HEK293 (cell line): ENCODE data around the gene TTLL10.
A peak's percentile ranks its signal among the peaks of the same experiment; 100 is the strongest.

ENCODE experiments used
- CTCF ChIA-PET: fragments of 350-600 bp; formaldehyde crosslinking; extraction: SDS; loops from one replicate; lab custom pipeline; 2021; ENCODE audit warnings: antibody characterized with exemption; lab: Yijun Ruan, JAX
- POLR2A ChIA-PET: fragments of 300-600 bp; formaldehyde crosslinking; extraction: SDS; loops from one replicate; lab custom pipeline; 2020; ENCODE audit warnings: antibody characterized with exemption, inconsistent platforms; lab: Yijun Ruan, JAX
- H3K27ac ChIP-seq: fragments of 200-500 bp; sonication (Bioruptor generic); 2 replicates; pipeline ENCODE4 v1.5.1; 2014; ENCODE audit warnings: low read depth, low read length, control low read depth, inconsistent platforms; ENCODE audit errors: extremely low read depth
- H3K36me3 ChIP-seq, 2 experiments: fragments of 200-500 bp in 1 of 2; sonication (Bioruptor generic) in 1 of 2; 1 replicate in 1 of 2; 2 replicates in 1 of 2; pipeline ENCODE4 v1.5.1; 2014 to 2017; ENCODE audit warnings: inconsistent platforms in 2 of 2, low read length in 2 of 2; ENCODE audit not compliant: control insufficient read depth in 2 of 2, insufficient read depth in 1 of 2
- H3K4me1 ChIP-seq: fragments of 200-500 bp; sonication (Bioruptor generic); 2 replicates; pipeline ENCODE4 v1.5.1; 2014; ENCODE audit warnings: mild to moderate bottlenecking, low read length, inconsistent platforms; ENCODE audit not compliant: control insufficient read depth, insufficient read depth
- H3K4me3 ChIP-seq: 2 replicates; pipeline ENCODE4 v1.5.1; 2011; ENCODE audit warnings: low read depth, mild to moderate bottlenecking, control low read depth, low read length, moderate library complexity
- H3K9me3 ChIP-seq: fragments of 200-500 bp; sonication (Bioruptor generic); 2 replicates; pipeline ENCODE4 v1.5.1; 2014; ENCODE audit warnings: low read depth, low read length, inconsistent platforms; ENCODE audit not compliant: control insufficient read depth, insufficient read depth
- BCL11B ChIP-seq: fragments of 450-650 bp; formaldehyde crosslinking; IDR thresholded peaks from 2 replicates; pipeline ENCODE4 v1.5.1; 2016; ENCODE audit warnings: low read depth, missing biosample characterization, missing genetic modification characterization
- GLIS2 ChIP-seq: fragments of 450-650 bp; formaldehyde crosslinking; IDR thresholded peaks from 2 replicates; pipeline ENCODE4 v1.5.1; 2016; ENCODE audit warnings: missing biosample characterization, missing genetic modification characterization
- HOXD13 ChIP-seq: sonication (generic); formaldehyde crosslinking; IDR thresholded peaks from 2 replicates; pipeline ENCODE4 v1.8.0; 2022; ENCODE audit warnings: missing genetic modification reagents, borderline replicate concordance
- KLF1 ChIP-seq: fragments of 450-650 bp; formaldehyde crosslinking; IDR thresholded peaks from 2 replicates; pipeline ENCODE4 v1.5.1; 2016; ENCODE audit warnings: missing biosample characterization, missing genetic modification characterization
- ZBTB8A ChIP-seq: fragments of 450-650 bp; formaldehyde crosslinking; IDR thresholded peaks from 2 replicates; pipeline ENCODE4 v1.5.1; 2016; ENCODE audit warnings: missing biosample characterization, missing genetic modification characterization
- ZIC2 ChIP-seq: fragments of 450-650 bp; formaldehyde crosslinking; IDR thresholded peaks from 2 replicates; pipeline ENCODE4 v1.5.1; 2016; ENCODE audit warnings: missing biosample characterization, missing genetic modification characterization
- ZNF335 ChIP-seq: fragments of 450-650 bp; formaldehyde crosslinking; conservative IDR thresholded peaks from 2 replicates; pipeline ENCODE4 v1.5.1; 2016; ENCODE audit warnings: missing biosample characterization, missing genetic modification characterization
- ZNF354C ChIP-seq: fragments of 450-650 bp; formaldehyde crosslinking; IDR thresholded peaks from 2 replicates; pipeline ENCODE4 v1.5.1; 2016; ENCODE audit warnings: missing biosample characterization, missing genetic modification characterization, low read depth, borderline replicate concordance
- ZNF416 ChIP-seq: fragments of 450-650 bp; formaldehyde crosslinking; IDR thresholded peaks from 2 replicates; pipeline ENCODE4 v1.5.1; 2016; ENCODE audit warnings: missing biosample characterization, missing genetic modification characterization
- ZNF621 ChIP-seq: fragments of 450-650 bp; formaldehyde crosslinking; IDR thresholded peaks from 2 replicates; pipeline ENCODE4 v1.5.1; 2017; ENCODE audit warnings: missing biosample characterization, missing genetic modification characterization
- ZNF626 ChIP-seq: fragments of 450-650 bp; sonication (Bioruptor Pico); formaldehyde crosslinking; IDR thresholded peaks from 2 replicates; pipeline ENCODE4 v1.5.1; 2018; ENCODE audit warnings: missing biosample characterization, missing genetic modification characterization, inconsistent platforms
- TF ChIP-seq, protein P1 (sequence below): fragments of 450-650 bp; formaldehyde crosslinking; IDR thresholded peaks from 2 replicates; pipeline ENCODE4 v1.5.1; 2016; ENCODE audit warnings: missing biosample characterization, missing genetic modification characterization
- TF ChIP-seq, protein P2 (sequence below): fragments of 450-650 bp; formaldehyde crosslinking; IDR thresholded peaks from 2 replicates; pipeline ENCODE4 v1.5.1; 2016; ENCODE audit warnings: missing biosample characterization, missing genetic modification characterization
- TF ChIP-seq, protein P3 (sequence below): fragments of 450-650 bp; formaldehyde crosslinking; IDR thresholded peaks from 2 replicates; pipeline ENCODE4 v1.5.1; 2016; ENCODE audit warnings: missing biosample characterization, missing genetic modification characterization
- TF ChIP-seq, protein P4 (sequence below): fragments of 450-650 bp; IDR thresholded peaks from 2 replicates; pipeline ENCODE4 v1.5.1; 2018; ENCODE audit warnings: missing biosample characterization, mild to moderate bottlenecking, missing genetic modification characterization
- TF ChIP-seq, protein P5 (sequence below): fragments of 450-650 bp; formaldehyde crosslinking; IDR thresholded peaks from 2 replicates; pipeline ENCODE4 v1.5.1; 2016; ENCODE audit warnings: missing biosample characterization, missing genetic modification characterization, low read depth

The TTLL10 gene

DNA sequence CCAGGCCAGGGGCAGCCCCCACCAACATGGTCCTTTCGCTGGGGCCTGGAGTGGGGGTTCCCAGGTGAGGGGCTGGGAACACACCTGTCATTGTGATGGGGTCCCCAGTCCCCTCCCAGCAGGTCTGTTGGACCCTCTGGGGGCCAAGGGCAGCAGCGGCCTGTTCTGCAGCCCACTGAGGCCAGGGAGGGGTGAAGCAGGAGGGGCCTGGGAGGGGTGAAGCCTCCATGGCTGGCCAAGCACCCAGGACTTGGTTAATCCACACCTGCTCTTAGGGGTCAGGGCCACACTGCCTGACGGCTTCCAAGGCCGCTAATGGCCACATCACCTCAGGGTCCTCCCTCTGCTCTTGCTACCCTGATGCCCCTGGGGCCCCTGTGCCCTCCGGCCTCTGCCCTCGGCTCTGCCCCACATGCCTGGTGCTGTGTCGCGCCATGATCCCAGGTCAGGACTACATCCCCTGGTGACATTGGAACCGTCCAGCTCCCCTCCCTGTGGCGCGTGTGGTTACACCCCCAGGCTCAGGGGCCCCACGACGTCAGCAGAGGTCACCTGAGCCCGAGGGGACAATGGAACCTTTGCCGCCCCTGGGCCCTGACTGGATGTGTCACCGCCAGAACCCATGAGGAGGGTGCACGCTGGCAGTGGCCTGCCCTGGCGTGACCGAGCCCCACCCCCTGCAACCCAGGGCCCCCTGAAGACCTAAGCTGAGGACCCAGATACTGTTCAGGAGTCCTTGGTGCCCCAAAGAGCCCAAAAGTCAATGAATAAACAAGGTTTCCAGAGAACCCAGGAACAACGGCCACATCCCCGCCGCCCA lies 25.7 kb downstream of the TTLL10 start:
- TF ChIP-seq, protein P1, sequence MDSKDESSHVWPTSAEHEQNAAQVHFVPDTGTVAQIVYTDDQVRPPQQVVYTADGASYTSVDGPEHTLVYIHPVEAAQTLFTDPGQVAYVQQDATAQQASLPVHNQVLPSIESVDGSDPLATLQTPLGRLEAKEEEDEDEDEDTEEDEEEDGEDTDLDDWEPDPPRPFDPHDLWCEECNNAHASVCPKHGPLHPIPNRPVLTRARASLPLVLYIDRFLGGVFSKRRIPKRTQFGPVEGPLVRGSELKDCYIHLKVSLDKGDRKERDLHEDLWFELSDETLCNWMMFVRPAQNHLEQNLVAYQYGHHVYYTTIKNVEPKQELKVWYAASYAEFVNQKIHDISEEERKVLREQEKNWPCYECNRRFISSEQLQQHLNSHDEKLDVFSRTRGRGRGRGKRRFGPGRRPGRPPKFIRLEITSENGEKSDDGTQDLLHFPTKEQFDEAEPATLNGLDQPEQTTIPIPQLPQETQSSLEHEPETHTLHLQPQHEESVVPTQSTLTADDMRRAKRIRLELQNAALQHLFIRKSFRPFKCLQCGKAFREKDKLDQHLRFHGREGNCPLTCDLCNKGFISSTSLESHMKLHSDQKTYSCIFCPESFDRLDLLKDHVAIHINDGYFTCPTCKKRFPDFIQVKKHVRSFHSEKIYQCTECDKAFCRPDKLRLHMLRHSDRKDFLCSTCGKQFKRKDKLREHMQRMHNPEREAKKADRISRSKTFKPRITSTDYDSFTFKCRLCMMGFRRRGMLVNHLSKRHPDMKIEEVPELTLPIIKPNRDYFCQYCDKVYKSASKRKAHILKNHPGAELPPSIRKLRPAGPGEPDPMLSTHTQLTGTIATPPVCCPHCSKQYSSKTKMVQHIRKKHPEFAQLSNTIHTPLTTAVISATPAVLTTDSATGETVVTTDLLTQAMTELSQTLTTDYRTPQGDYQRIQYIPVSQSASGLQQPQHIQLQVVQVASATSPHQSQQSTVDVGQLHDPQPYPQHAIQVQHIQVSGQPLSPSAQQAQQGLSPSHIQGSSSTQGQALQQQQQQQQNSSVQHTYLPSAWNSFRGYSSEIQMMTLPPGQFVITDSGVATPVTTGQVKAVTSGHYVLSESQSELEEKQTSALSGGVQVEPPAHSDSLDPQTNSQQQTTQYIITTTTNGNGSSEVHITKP, result peak; percentile 80
- 0 out of 2 replicates have a peak, but pooled peaks have one; percentile 12 for TF ChIP-seq GLIS2
- no peak for TF ChIP-seq ZNF621 (tag by site-specific recombination)
- TF ChIP-seq ZBTB8A (tag by site-specific recombination), result peak; percentile 33; the same call in 1 of the 2 replicates
- TF ChIP-seq, protein P2, sequence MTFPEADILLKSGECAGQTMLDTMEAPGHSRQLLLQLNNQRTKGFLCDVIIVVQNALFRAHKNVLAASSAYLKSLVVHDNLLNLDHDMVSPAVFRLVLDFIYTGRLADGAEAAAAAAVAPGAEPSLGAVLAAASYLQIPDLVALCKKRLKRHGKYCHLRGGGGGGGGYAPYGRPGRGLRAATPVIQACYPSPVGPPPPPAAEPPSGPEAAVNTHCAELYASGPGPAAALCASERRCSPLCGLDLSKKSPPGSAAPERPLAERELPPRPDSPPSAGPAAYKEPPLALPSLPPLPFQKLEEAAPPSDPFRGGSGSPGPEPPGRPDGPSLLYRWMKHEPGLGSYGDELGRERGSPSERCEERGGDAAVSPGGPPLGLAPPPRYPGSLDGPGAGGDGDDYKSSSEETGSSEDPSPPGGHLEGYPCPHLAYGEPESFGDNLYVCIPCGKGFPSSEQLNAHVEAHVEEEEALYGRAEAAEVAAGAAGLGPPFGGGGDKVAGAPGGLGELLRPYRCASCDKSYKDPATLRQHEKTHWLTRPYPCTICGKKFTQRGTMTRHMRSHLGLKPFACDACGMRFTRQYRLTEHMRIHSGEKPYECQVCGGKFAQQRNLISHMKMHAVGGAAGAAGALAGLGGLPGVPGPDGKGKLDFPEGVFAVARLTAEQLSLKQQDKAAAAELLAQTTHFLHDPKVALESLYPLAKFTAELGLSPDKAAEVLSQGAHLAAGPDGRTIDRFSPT (tag by site-specific recombination), result peak; percentile 51; the same call in 1 of the 2 replicates
- no peak for TF ChIP-seq ZNF416
- TF ChIP-seq, protein P3, sequence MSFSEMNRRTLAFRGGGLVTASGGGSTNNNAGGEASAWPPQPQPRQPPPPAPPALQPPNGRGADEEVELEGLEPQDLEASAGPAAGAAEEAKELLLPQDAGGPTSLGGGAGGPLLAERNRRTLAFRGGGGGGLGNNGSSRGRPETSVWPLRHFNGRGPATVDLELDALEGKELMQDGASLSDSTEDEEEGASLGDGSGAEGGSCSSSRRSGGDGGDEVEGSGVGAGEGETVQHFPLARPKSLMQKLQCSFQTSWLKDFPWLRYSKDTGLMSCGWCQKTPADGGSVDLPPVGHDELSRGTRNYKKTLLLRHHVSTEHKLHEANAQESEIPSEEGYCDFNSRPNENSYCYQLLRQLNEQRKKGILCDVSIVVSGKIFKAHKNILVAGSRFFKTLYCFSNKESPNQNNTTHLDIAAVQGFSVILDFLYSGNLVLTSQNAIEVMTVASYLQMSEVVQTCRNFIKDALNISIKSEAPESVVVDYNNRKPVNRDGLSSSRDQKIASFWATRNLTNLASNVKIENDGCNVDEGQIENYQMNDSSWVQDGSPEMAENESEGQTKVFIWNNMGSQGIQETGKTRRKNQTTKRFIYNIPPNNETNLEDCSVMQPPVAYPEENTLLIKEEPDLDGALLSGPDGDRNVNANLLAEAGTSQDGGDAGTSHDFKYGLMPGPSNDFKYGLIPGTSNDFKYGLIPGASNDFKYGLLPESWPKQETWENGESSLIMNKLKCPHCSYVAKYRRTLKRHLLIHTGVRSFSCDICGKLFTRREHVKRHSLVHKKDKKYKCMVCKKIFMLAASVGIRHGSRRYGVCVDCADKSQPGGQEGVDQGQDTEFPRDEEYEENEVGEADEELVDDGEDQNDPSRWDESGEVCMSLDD, result 0 out of 2 replicates have a peak, but pooled peaks have one; percentile 19
- TF ChIP-seq, protein P4, sequence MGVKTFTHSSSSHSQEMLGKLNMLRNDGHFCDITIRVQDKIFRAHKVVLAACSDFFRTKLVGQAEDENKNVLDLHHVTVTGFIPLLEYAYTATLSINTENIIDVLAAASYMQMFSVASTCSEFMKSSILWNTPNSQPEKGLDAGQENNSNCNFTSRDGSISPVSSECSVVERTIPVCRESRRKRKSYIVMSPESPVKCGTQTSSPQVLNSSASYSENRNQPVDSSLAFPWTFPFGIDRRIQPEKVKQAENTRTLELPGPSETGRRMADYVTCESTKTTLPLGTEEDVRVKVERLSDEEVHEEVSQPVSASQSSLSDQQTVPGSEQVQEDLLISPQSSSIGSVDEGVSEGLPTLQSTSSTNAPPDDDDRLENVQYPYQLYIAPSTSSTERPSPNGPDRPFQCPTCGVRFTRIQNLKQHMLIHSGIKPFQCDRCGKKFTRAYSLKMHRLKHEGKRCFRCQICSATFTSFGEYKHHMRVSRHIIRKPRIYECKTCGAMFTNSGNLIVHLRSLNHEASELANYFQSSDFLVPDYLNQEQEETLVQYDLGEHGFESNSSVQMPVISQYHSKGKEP (tag by site-specific recombination), result no peak
- no peak for TF ChIP-seq KLF1
- no peak for TF ChIP-seq ZNF354C
- TF ChIP-seq HOXD13 (CRISPR knock-in tag), result no peak
- TF ChIP-seq BCL11B, result peak; percentile 21; the same call in 1 of the 2 replicates
- TF ChIP-seq, protein P5, sequence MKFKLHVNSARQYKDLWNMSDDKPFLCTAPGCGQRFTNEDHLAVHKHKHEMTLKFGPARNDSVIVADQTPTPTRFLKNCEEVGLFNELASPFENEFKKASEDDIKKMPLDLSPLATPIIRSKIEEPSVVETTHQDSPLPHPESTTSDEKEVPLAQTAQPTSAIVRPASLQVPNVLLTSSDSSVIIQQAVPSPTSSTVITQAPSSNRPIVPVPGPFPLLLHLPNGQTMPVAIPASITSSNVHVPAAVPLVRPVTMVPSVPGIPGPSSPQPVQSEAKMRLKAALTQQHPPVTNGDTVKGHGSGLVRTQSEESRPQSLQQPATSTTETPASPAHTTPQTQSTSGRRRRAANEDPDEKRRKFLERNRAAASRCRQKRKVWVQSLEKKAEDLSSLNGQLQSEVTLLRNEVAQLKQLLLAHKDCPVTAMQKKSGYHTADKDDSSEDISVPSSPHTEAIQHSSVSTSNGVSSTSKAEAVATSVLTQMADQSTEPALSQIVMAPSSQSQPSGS (tag by site-specific recombination), result no peak
- TF ChIP-seq ZIC2, result no peak
- TF ChIP-seq ZNF626, result no peak
- TF ChIP-seq ZNF335, result 0 out of 2 replicates have a peak, but pooled peaks have one; percentile 12
- Histone ChIP-seq H3K4me1 (no peaks in the 10 kb centered on the region), H3K4me3 (no peak overlapping the region), H3K9me3 (no peaks in the 10 kb centered on the region), H3K27ac (no peak overlapping the region), H3K36me3 (no peaks in the 10 kb centered on the region)
- ChIA-PET POLR2A (interaction anchor here (0.5 to 0.9 kb wide), 2 partner anchors 10 to 16 kb away, joined by 3 to 5 read pairs; no protein-coding TSS in a partner anchor), CTCF (no interaction called here)
